Measurements from ENCODE around the gene IGDCC3. TPM values are rescaled to one million over a fixed set of nuclear protein-coding genes. Genes with fewer than 3 reads are reported as not detected.

IGDCC3 gene
- total RNA-seq, 1 experiment from 2014 or later, result 0.32 TPM

DNA sequence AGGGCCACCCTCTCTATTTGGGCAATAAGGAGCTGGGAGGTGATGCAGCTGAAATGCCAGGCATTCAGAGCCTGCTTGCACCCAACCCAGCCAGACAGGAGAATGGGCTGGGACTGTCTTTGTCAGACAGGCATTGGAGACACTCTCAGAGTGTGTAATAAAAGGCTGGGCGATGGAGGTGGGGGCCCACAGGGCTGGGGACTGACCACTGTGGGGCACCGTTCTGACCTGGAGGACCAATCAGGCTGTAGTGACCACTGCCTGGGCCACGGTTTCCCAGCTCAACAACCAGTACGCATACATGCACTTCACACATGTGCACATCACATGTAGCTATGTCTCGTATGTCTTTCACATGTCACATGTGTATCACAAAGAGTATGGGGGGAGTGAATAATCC is 5.7 kb upstream of the IGDCC3 start:
- no TSS peak for BruUV-seq (replicated peaks)
- intact Hi-C loops (cut with micrococcal nuclease; ENCODE audit: unreplicated experiment), result loop anchor here (10.0 kb wide), 1 partner anchor 349 kb away; no protein-coding TSS in a partner anchor
- Histone ChIP-seq H3K9me3 (ENCODE audit: low read depth, low read length, poor library complexity, severe bottlenecking) (no peaks in the 10 kb centered on the region), H3K4me3 (ENCODE audit: low read depth, low read length, poor library complexity, severe bottlenecking) (no peak overlapping the region), H3K27me3 (replicated peaks; ENCODE audit: insufficient read depth, low read depth, low read length, poor library complexity) (peaks cover 16% of the 10 kb centered on the region), H3K36me3 (ENCODE audit: insufficient read depth, low read length, poor library complexity, severe bottlenecking) (no peaks in the 10 kb centered on the region), H3K27ac (ENCODE audit: low read depth, low read length, poor library complexity, severe bottlenecking) (no peak overlapping the region), H3K4me1 (ENCODE audit: insufficient read depth, low read length, poor library complexity, severe bottlenecking) (peaks cover 9% of the 10 kb centered on the region)
- no peak for TF ChIP-seq EZH2 (IDR thresholded peaks at IDR 0.05; ENCODE audit: borderline replicate concordance, low read depth, low read length, poor library complexity, severe bottlenecking)
- TF ChIP-seq, protein P1, sequence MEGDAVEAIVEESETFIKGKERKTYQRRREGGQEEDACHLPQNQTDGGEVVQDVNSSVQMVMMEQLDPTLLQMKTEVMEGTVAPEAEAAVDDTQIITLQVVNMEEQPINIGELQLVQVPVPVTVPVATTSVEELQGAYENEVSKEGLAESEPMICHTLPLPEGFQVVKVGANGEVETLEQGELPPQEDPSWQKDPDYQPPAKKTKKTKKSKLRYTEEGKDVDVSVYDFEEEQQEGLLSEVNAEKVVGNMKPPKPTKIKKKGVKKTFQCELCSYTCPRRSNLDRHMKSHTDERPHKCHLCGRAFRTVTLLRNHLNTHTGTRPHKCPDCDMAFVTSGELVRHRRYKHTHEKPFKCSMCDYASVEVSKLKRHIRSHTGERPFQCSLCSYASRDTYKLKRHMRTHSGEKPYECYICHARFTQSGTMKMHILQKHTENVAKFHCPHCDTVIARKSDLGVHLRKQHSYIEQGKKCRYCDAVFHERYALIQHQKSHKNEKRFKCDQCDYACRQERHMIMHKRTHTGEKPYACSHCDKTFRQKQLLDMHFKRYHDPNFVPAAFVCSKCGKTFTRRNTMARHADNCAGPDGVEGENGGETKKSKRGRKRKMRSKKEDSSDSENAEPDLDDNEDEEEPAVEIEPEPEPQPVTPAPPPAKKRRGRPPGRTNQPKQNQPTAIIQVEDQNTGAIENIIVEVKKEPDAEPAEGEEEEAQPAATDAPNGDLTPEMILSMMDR (conservative IDR thresholded peaks at IDR 0.05; ENCODE audit: low read depth, low read length), result no peak
- ChIA-PET POLR2A (ENCODE audit: low non-redundant PET) (no interaction called here), CTCF (interaction anchor here (0.6 kb wide), 1 partner anchor 78 kb away, joined by 5 read pairs; no protein-coding TSS in a partner anchor)
- no peak for DNase-seq (ENCODE audit: low spot score)

DNA sequence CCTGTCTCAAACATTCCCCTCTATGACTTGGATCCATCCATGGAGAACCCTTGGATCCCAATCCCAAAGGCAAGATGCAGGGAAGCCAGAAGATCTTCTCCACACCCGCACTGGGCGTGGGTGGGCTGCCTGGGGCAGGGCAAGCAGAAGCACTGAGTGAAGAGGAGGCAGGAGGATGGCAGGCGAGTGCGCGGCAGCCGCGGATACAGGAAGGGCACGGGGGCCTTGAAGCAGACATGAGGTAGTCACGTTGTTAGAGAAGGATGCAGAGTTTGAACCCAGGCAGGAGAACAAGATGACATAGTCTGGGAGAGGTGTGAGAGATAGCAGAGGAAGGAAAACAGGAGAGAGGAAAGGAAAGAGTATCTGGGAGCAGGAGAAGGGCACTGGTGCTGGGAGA is 5.1 kb upstream of the IGDCC3 start:
- TF ChIP-seq, protein P1 (conservative IDR thresholded peaks at IDR 0.05; ENCODE audit: low read depth, low read length), result no peak
- TF ChIP-seq EZH2 (IDR thresholded peaks at IDR 0.05; ENCODE audit: borderline replicate concordance, low read depth, low read length, poor library complexity, severe bottlenecking), result no peak
- Histone ChIP-seq H3K4me1 (ENCODE audit: insufficient read depth, low read length, poor library complexity, severe bottlenecking) (peaks cover 9% of the 10 kb centered on the region), H3K27me3 (replicated peaks; ENCODE audit: insufficient read depth, low read depth, low read length, poor library complexity) (peaks cover 21% of the 10 kb centered on the region), H3K4me3 (ENCODE audit: low read depth, low read length, poor library complexity, severe bottlenecking) (no peak overlapping the region), H3K9me3 (ENCODE audit: low read depth, low read length, poor library complexity, severe bottlenecking) (no peaks in the 10 kb centered on the region), H3K36me3 (ENCODE audit: insufficient read depth, low read length, poor library complexity, severe bottlenecking) (no peaks in the 10 kb centered on the region), H3K27ac (ENCODE audit: low read depth, low read length, poor library complexity, severe bottlenecking) (no peak overlapping the region)
- no TSS peak for BruUV-seq (replicated peaks)
- CTCF ChIA-PET, result interaction anchor here (0.6 kb wide), 2 partner anchors 78 to 626 kb away, joined by 5 to 6 read pairs; no protein-coding TSS in a partner anchor
- intact Hi-C loops (cut with micrococcal nuclease; ENCODE audit: unreplicated experiment), result loop anchor here (10.0 kb wide), 1 partner anchor 348 kb away; no protein-coding TSS in a partner anchor
- no peak for DNase-seq (ENCODE audit: low spot score)
- POLR2A ChIA-PET (ENCODE audit: low non-redundant PET), result no interaction called here

DNA sequence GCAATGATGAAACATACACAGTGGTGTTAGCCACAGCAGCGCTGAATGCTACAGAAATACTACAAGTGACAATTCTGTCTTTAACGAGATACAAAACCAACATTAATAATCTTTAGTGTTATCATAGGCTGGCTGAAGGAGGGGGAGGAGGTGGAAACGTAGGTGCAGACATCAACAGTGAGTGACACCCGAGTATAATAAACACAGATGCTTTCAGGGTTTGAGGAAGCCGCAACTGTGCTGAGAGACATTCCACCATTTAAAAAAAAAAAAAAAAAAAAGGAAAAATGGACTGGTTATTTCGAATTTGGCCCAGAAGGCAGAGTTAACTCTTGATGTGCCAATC is 4.3 kb upstream of the IGDCC3 start:
- BruUV-seq (replicated peaks), result no TSS peak
- Histone ChIP-seq H3K4me1 (ENCODE audit: insufficient read depth, low read length, poor library complexity, severe bottlenecking) (peaks cover 9% of the 10 kb centered on the region), H3K9me3 (ENCODE audit: low read depth, low read length, poor library complexity, severe bottlenecking) (no peaks in the 10 kb centered on the region), H3K4me3 (ENCODE audit: low read depth, low read length, poor library complexity, severe bottlenecking) (no peak overlapping the region), H3K27ac (ENCODE audit: low read depth, low read length, poor library complexity, severe bottlenecking) (no peak overlapping the region), H3K36me3 (ENCODE audit: insufficient read depth, low read length, poor library complexity, severe bottlenecking) (no peaks in the 10 kb centered on the region), H3K27me3 (replicated peaks; ENCODE audit: insufficient read depth, low read depth, low read length, poor library complexity) (peaks cover 25% of the 10 kb centered on the region)
- CTCF ChIA-PET, result no interaction called here
- DNase-seq (ENCODE audit: low spot score), result no peak
- no peak for TF ChIP-seq EZH2 (IDR thresholded peaks at IDR 0.05; ENCODE audit: borderline replicate concordance, low read depth, low read length, poor library complexity, severe bottlenecking)
- TF ChIP-seq, protein P1 (conservative IDR thresholded peaks at IDR 0.05; ENCODE audit: low read depth, low read length), result no peak
- intact Hi-C loops (cut with micrococcal nuclease; ENCODE audit: unreplicated experiment), result loop anchor here (10.0 kb wide), 1 partner anchor 347 kb away; no protein-coding TSS in a partner anchor
- POLR2A ChIA-PET (ENCODE audit: low non-redundant PET), result no interaction called here

All from A673 (cell line).